Body of pancreas (tissue), 4 donors: ENCODE results near the gene SKOR1.

Experiments
- POLR2A ChIP-seq, 3 donors: fragments of 450-650 bp; IDR thresholded peaks; one replicate each; pipeline ENCODE4 v1.6.1; 2016; ENCODE audit warnings: antibody characterized with exemption in 3 of 3, mild to moderate bottlenecking in 2 of 3
- TF ChIP-seq, protein P1 (sequence below), 7 experiments: fragments of 450-650 bp in 4 of 7; fragments of 200-600 bp in 3 of 7; sonication (generic) in 3 of 7; IDR thresholded peaks; one replicate each; pipeline ENCODE4 v1.5.1; 2016 to 2019; ENCODE audit warnings: antibody characterized with exemption in 7 of 7

DNA sequence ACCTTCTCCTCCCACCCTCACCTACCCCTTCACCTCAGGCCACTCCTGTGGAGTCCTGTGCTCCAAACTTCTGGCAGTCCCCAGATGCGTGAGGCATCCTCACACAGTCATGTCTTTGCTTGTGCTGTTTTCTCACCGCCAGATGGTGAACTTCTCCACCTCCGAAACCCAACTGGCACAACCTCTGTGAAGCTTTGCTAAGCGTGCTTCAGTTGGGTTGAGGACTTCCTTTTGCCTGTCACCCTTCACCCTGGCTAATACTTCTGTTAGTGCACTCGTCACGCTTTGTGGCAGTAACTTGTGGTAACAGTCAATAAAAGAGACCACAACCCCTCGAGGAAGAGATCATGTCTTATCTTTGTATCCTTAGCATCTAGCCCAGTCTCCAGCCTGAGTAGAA lies 42.0 kb upstream of the SKOR1 start:
- TF ChIP-seq, protein P1, sequence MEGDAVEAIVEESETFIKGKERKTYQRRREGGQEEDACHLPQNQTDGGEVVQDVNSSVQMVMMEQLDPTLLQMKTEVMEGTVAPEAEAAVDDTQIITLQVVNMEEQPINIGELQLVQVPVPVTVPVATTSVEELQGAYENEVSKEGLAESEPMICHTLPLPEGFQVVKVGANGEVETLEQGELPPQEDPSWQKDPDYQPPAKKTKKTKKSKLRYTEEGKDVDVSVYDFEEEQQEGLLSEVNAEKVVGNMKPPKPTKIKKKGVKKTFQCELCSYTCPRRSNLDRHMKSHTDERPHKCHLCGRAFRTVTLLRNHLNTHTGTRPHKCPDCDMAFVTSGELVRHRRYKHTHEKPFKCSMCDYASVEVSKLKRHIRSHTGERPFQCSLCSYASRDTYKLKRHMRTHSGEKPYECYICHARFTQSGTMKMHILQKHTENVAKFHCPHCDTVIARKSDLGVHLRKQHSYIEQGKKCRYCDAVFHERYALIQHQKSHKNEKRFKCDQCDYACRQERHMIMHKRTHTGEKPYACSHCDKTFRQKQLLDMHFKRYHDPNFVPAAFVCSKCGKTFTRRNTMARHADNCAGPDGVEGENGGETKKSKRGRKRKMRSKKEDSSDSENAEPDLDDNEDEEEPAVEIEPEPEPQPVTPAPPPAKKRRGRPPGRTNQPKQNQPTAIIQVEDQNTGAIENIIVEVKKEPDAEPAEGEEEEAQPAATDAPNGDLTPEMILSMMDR (IDR thresholded peaks at IDR 0.05) = no peak
- no peak for TF ChIP-seq POLR2A (IDR thresholded peaks at IDR 0.05)
